Pericardium fibroblast (primary cell): ENCODE measurements around the gene PLEKHH2. TPM values are rescaled to one million over a fixed set of nuclear protein-coding genes. Genes with fewer than 3 reads are reported as not detected.

Experiments used
- total RNA-seq: library from RNA; depleted of rRNA; stranded (reverse); fragments of >200 nt; gene quantifications from 2 replicates; pipeline ENCODE4 v1.2.3, GENCODE V29; 2015

The PLEKHH2 gene
- total RNA-seq, result 1.8 and 3.8 TPM in 2 replicates

GRCh38 chr2:43637030-43637803 lies at the start of gene PLEKHH2:
Gene PLEKHH2 (plus strand): TSS chr2:43637260. CDS start chr2:43644674, 7,414 bp downstream.

GRCh38 chr2:43595603-43596412 lies 41.3 kb upstream of the PLEKHH2 start, which contains the start of gene THADA:
Gene THADA (minus strand): TSS chr2:43596038. CDS start chr2:43592392, 3,646 bp downstream.

GRCh38 chr2:43676322-43677050 lies 39.4 kb downstream of the PLEKHH2 start, which contains the start of gene C1GALT1C1L:
Gene C1GALT1C1L (minus strand): TSS chr2:43676429. CDS start chr2:43676322, 107 bp downstream.

DNA sequence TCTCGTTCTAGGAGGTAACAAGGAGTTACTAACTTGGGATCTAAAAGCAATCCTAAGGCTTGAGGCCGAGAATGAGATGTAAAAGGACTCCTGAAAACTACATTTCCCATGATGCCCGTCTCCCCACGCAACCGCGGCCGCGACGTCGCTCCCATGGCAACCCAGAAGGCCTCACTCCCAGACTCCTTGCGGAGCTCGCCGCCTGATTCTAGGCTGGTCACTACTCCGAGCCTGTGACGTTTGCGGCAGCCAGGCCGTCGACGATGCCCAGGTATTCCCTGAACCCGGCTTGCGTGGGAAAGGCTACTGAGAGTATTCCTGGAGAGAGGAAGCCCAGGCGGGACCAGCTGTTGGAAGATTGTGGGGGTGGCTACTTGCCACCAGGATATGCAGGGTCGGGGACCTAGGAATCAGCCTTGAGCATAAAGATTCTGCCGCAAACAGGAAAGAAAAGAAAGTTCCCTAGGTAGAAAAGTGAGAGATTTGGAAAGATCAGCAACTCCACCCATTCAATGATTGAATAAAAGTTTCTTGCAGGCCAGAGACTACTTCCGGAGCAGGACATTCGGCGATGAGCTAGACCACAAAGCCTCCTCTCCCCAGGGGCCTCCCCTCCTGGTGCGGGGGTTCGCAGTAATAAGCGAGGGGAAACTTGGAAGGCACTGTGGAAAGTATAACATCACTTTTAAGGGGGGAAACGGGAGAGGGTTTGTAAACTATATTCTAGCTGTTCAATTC lies 137.0 kb downstream of the PLEKHH2 start, which contains the start of gene DYNC2LI1:
Gene DYNC2LI1, plus strand, starts transcription at position 164 of the 738 bp plus-strand sequence. Its CDS starts 100 bp downstream, at position 264.

Other genes with a start within 250 kb of the PLEKHH2 start
- 8.1 and 12.9 TPM in 2 replicates for gene THADA, start 41.2 kb upstream of the PLEKHH2 start, total RNA-seq
- 0.09 and 1.4 TPM in 2 replicates for gene C1GALT1C1L, start 39.2 kb downstream of the PLEKHH2 start, total RNA-seq
- gene DYNC2LI1, start 136.8 kb downstream of the PLEKHH2 start, total RNA-seq, result 14.1 and 18.7 TPM in 2 replicates
- 0.17 TPM in 1 of 2 replicates, not detected in the other for gene ABCG5, start 201.6 kb downstream of the PLEKHH2 start, total RNA-seq
- not detected in 2 replicates for gene ABCG8, start 201.7 kb downstream of the PLEKHH2 start, total RNA-seq